Putamen (tissue), 1 donor: ENCODE measurements around the gene TMEM62.
A peak's percentile ranks its signal among the peaks of the same experiment; 100 is the strongest.
"Not testable (repeated sequence)": the region's sequence is repeated elsewhere in the genome, so short reads cannot be mapped to it uniquely, and the experiment has no call there.

ENCODE experiments used
- DNase-seq: peaks from one replicate; pipeline ENCODE4 v3.0.0-alpha.2; 2016; ENCODE audit warnings: low spot score

Gene TMEM62

DNA sequence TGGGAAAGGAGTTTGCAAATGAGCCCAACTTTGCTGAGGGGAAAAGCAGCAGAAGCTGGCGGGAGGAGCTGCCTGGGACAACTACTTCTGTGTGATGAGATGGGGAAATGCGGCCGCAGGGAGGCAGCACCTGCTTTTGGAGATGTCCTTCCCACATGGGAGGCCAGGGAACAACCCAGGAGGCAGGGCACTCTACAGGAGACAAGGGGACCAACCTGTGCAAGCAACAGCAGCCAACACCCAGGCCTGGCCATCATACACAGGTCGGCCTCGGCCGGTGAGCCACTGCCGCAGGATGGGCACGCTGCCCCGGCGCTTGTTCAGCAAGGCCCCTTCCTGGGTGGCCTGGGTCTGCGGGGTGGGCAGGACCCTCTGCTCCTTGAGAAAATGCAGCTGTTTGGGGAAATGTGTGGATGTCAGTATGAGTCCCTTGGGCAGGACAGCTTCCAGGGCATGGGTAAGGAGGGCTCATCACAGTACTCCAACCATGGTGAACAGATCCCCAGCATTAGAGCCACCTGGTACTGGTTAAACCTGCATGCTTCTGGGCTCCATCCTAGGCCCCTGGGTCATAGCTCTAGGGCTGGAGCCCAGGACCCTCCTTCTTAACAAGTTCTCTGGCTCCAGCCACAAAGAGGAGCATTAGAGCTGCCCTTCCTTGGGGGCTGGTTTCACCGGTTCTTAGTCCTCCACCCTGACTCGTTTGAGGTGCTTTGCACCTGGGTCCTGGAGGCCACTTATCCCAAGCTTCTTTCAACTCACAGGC lies 75.9 kb downstream of the TMEM62 start:
- no peak for DNase-seq

DNA sequence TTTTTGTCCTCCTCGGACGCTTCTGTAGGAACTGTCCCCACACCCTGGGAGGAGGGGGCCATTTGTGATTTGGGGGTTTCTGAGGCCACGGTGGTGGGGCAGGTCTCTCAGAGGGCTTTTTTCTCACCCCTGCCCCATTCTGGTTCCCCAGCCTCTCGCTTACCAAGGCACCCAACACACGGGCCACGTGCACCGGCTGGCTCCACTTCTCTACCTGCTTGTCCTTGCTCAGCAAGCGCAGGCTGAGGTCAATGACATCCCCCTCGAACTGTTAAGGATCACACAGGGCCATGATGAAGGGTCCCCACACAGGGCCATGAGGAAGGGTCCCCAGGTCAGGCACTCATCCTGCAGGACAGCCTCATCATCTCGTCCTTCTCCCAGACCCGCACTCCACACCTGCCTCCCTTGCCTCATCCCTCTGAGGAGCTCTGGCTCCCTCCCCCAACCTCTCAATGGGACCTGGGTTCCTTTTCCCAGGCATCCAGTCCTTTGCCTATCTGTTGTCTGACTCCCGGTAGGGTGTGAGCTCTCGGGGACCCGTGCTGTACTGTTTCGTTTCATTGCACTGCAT lies 76.9 kb downstream of the TMEM62 start:
- DNase-seq = no peak

DNA sequence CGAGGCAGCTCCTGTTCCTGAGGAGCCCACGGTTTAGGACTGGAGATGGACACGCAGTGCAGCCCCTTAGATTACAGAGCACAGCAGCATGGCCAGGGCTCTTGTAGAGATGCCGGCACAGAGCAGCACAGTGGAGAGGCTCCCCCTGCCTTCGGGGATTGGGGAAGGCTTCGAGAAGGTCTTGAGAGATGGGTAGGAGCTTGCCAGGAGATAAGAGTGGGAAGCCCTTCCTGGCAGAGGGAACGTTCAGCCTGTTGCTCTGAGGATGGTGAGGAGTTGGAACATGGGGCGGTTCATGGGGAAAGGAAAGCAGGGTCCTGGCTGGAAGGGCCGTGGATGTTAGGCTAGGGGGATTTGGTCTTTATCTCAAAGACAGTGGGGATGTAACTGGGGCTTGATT lies 77.4 kb downstream of the TMEM62 start:
- DNase-seq = no peak

GRCh38 chr15:43211224-43211735 lies 77.9 kb downstream of the TMEM62 start:
- no peak for DNase-seq

- DNase-seq = no peak
Measured at GRCh38 chr15:43212299-43212698, 78.9 kb downstream of the TMEM62 start.

GRCh38 chr15:43212951-43213350 lies 79.6 kb downstream of the TMEM62 start:
- no peak for DNase-seq

- no peak for DNase-seq
Measured at GRCh38 chr15:43213466-43213865, 80.1 kb downstream of the TMEM62 start.

- DNase-seq = no peak
Measured at GRCh38 chr15:43214169-43214568, 80.8 kb downstream of the TMEM62 start.

DNA sequence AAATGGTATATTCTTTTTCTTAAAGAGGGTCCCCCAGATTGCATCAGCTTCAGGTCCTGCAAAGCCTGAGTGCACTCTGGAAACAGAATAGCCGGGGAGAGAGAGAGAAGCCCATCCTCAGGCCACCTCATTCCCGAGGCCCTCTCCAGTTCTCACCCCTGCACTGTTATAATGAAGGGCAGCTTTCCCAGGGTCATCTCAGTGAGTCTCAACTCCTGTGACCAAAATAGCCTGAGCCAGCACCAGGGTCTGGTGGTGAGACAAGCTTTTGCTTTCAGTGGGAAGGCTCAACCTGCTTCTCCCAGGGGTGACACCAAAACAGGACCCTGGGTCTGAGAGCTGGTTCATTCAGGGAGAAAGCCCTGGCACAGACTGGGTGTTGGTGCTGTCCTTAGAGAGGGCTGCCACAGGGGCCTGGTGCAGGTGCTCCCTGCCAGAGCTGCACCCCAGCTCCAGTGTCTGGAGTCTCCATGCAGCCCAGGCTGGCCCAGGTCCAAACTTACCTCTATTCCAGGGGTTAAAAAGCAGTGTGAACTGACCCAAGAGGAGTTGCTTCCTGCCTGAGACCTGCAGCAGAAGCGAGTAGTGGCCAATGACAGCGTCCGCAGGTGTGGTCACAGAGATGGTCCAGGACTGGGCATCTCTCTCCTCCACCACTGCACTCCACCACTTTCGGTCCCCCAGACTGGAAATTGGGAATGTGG lies 81.4 kb downstream of the TMEM62 start:
- DNase-seq = no peak

DNA sequence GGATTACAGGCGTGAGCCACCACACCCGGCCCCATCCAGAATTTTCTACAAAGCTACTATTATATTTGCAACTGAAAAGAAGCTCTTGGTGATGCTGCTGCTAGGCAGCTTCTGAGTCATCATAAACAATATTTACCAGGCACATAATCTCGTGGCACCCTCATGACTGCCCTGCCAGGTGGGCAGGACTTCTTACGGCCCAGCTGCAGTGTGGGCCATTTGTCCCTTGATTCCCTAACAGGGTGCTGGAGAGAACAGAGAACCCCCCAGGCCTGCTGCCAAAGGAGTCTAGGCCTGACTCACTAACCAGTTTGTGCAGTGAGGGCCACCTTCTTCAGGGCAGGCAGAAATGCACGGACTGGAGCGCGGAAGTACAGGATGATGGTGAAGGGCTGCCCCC lies 82.6 kb downstream of the TMEM62 start:
- no peak for DNase-seq

- no peak for DNase-seq
Measured at GRCh38 chr15:43218908-43219706, 85.7 kb downstream of the TMEM62 start.

DNA sequence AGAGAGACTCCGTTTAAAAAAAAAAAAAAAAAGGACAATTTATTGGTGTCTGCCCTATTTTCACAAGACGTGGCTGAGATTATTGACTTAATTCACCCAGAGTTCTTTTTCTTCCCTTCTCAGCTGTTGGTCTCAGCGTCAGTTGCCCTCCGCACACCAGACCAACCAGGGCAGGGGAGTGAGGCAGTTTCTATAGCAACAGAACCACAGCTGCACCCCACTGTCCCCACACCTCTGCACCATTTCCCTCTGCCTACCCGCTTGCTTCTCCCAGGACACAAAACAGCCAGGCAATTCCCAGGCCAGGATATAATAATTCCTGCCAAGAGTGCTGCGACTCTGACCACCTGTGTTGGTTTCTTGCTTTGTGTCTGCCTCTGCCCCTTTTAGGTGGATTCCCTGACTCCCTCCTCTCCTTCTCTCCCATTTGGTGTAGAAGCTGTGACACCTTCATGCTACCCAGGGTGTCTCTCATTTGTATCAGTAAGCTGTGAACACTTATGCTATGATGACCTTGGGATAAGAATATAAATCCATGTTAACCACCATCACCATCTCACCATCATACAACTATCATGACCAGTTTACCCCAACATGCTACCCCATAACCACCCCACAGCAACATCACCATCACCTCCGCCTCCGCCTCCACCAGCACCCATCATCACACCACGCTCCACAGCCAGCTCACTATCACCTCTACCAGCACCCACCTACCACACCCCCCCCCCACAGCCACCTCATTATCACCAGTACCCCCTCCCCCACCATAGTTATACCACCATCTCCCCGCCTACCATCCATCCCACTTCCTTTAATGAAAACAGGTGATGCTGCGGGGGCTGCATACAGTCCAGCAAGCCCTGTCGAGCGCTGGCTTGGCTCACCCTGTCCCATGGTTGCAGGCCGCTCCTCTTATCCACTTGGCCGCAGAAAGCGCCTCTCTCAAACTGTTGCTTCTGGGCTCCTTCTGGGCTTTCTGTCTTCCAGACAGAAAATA lies 86.8 kb downstream of the TMEM62 start:
- DNase-seq = no peak

DNA sequence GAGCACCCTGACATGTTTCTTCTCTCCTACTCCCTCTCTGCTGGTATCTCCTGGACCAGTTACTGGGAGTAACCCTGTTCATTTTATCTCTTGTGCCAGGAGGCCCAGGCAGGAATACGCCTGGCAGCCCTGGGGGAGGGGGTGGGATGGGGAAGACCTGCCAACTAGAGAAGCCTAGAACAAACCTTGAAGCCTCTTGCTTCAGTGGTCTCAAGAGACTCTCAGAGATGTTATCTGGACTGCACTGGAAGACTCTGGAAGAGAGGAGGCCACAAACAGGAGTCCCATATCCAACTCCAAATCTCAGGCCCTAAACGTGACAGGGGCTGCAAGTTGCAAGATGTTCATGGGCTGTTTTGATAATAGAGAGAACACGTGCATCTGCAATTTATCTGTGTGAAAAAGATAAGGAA lies 87.6 kb downstream of the TMEM62 start, which contains the start of gene EPB42:
TSS of gene EPB42 (minus strand) at position 28 of the 413 bp plus-strand sequence. CDS start 193 bp downstream, outside the sequence.
- DNase-seq = no peak

DNA sequence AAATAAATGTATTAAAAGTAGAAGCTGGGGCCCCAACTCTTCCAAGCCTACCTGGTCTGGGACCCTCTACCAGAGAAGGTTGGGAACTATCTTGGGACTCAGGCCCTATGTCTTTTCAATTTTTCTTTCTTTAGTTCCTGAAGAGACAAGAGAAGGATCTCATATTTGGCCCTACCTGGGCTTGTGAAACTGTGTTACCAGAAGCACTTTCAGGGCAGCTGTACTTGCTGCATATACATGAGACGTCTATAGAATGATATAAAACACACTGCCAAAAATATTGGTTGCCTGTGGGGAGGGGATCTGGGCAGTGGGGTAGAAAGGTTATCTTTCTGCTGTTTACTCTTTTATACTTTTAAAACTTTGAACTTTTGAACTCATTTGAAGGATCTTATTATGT lies 88.0 kb downstream of the TMEM62 start:
- no peak for DNase-seq

- DNase-seq = peak; percentile 19
Measured at GRCh38 chr15:43225201-43225949, 92.0 kb downstream of the TMEM62 start.

DNA sequence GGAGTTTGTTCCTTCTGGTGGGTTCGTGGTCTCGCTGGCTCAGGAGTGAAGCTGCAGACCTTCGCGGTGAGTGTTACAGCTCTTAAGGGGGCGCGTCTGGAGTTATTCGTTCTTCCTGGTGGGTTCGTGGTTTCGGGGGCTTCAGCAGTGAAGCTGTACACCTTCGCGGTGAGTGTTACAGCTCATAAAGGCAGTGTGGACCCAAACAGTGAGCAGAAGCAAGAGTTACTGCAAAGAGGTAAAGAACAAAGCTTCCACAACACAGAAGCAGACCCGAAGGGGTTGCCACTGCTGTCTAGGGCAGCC lies 92.5 kb downstream of the TMEM62 start:
- DNase-seq = not testable (repeated sequence)

- DNase-seq = no peak
Measured at GRCh38 chr15:43226436-43227305, 93.3 kb downstream of the TMEM62 start.

DNA sequence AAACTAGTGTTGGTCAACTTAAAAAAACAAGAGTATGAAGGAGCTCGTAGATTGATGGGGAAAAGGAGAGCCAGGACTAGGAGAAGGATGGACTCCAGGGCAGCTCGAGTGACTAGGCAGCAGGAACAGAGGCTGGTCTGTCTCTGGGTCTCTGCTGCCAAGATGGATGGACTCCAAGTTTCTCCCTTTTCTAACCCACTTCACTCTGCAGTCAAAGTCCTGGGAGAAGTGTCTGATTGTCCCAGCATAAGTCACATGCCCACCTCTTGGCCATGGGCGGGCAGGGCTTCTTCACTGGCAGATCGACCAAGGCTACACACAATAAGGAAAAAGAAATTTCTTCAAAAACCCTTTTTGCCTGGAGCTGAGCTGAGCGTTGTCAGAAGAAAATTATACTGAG lies 96.6 kb downstream of the TMEM62 start:
- peak; percentile 40 for DNase-seq

DNA sequence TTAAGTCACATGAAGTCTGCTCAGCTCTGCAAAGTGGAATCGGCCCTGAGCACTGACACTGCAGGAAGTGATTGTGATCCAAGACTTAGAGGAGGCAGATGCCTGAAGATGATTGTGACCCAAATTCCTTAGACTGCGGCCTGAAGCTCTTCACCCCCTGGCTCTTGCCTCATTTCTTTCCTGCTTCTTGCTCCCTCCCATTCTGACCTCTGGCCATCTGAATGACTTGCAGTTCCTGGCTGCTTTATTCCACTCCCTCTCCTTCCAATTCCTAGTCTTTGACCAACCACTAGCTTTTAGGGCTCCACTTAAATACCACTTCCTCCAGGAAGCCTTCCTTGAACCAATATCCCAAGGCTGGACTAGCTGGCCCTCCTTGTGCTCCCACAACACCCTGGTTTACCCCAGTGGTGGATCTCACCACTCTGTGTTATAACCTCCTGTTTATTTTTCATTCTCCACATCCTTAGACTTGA lies 97.3 kb downstream of the TMEM62 start:
- no peak for DNase-seq
